ENCODE data around the gene CCDC33. TPM values are rescaled to one million over a fixed set of nuclear protein-coding genes. Genes with fewer than 3 reads are reported as not detected.
A peak's percentile ranks its signal among the peaks of the same experiment; 100 is the strongest.

CCDC33 gene
- total and polyA plus RNA-seq, 2 experiments from 2014 or later = not detected

DNA sequence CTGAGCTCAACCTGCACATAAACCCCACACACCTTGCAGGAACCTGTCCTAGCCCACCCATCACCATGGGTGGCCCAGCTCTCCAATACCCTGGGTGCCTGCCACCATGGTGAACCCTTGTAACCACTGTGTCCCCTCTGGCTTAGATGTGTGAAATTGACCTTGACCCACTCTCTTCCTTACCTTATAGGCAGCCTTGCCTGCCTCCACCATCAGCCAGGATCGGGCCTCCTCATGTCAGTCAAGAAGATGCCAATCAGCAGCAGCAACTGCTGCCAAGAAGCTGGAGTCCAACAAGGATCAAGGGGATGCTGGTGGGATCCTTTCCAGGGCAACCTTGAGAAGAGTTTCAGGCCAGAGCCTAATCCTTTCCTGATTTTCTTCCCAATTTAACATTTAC is 140.1 kb downstream of the CCDC33 start:
- TF ChIP-seq EZH2 (IDR thresholded peaks at IDR 0.05; ENCODE audit: insufficient read depth, poor library complexity, severe bottlenecking) (no peak), EZH2phosphoT487 (IDR thresholded peaks at IDR 0.05; ENCODE audit: insufficient read depth, low read depth) (no peak)
- Histone ChIP-seq H3F3A (ENCODE audit: insufficient read depth) (no peaks in the 10 kb centered on the region), H2AFZ (no peak overlapping the region), H3K9me2 (ENCODE audit: insufficient read depth) (no peaks in the 10 kb centered on the region), H3K4me2 (ENCODE audit: unreplicated experiment) (no peak overlapping the region), H3K4me1 (ENCODE audit: insufficient read depth) (0 out of 2 replicates have a peak, but pooled peaks cover 5% of the 10 kb centered on the region), H3K79me2 (ENCODE audit: insufficient read depth) (no peaks in the 10 kb centered on the region), H3K27ac (no peak overlapping the region), H3K36me3 (ENCODE audit: low read depth) (no peaks in the 10 kb centered on the region), H4K20me1 (ENCODE audit: insufficient read depth) (no peaks in the 10 kb centered on the region), H3K9ac (no peak overlapping the region), H3K27me3 (replicated peaks; ENCODE audit: insufficient read depth) (no peaks in the 10 kb centered on the region), H3K4me3 (no peak overlapping the region), H3K9me3 (ENCODE audit: low read depth) (no peaks in the 10 kb centered on the region)
- 75 to 78% methylated on average over 1 of the region's 1 CpG for WGBS, 2 experiments (ENCODE audit: low coverage in 1 of 2, low lambda C conversion rate in 2 of 2, missing lambda C conversion rate in 2 of 2)
- in situ Hi-C loops (cut with MboI) = loop anchor here (10.0 kb wide), 2 partner anchors 249 to 389 kb away; no protein-coding TSS in a partner anchor
- DNase-seq = no peak

DNA sequence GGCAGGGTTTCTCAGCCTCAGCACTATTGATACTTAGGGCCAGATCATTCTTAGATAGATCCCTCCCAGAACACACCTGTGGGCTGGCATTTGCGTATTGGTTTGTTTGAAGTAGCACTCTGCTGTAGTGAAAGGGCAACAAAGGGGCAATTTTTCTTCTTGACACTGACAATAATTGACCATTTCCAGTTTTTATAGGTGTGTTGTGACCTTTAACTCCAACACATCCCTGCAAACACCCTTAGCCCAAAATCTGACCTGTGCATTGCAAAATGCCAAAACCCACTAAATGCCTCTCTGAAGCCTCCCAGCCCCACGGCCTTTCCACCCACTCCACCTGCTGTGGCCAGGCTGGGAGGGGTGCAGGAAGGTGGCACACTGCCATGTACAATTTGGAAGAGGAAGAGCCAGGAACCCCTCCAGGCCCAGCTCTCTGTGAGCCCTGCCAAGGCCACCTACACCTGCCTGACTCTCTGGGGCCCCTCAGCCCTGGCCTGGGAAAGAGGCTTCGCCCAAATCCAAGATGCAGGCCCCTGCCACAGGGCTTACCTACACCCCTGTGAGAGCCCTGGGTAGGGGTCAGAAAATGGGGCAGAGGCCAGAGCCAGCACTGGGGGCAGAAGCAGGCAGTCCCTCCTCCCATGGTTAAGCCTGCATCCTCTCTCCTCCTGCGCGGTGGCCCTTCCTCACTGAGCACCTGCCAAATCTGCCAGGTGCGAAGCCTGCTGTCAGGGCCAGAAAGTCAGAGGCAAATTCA is 140.9 kb downstream of the CCDC33 start:
- no peak overlapping the region for H2AFZ ChIP-seq
- H3K4me2 ChIP-seq (ENCODE audit: unreplicated experiment) = no peak overlapping the region
- no peaks in the 10 kb centered on the region for H3F3A ChIP-seq (ENCODE audit: insufficient read depth)
- H4K20me1 ChIP-seq (ENCODE audit: insufficient read depth) = no peaks in the 10 kb centered on the region
- H3K27me3 ChIP-seq (replicated peaks; ENCODE audit: insufficient read depth) = no peaks in the 10 kb centered on the region
- no peaks in the 10 kb centered on the region for H3K36me3 ChIP-seq (ENCODE audit: low read depth)
- no peak overlapping the region for H3K4me3 ChIP-seq
- no peaks in the 10 kb centered on the region for H3K9me3 ChIP-seq (ENCODE audit: low read depth)
- no peaks in the 10 kb centered on the region for H3K79me2 ChIP-seq (ENCODE audit: insufficient read depth)
- WGBS, 2 experiments (ENCODE audit: low coverage in 1 of 2, low lambda C conversion rate in 2 of 2, missing lambda C conversion rate in 2 of 2) = 87 to 89% methylated on average over 6 of the region's 6 CpGs
- H3K9ac ChIP-seq = no peak overlapping the region
- no peaks in the 10 kb centered on the region for H3K9me2 ChIP-seq (ENCODE audit: insufficient read depth)
- TF ChIP-seq EZH2phosphoT487 (IDR thresholded peaks at IDR 0.05; ENCODE audit: insufficient read depth, low read depth) (no peak), EZH2 (IDR thresholded peaks at IDR 0.05; ENCODE audit: insufficient read depth, poor library complexity, severe bottlenecking) (no peak)
- no peak for DNase-seq
- in situ Hi-C loops (cut with MboI) = loop anchor here (10.0 kb wide), 2 partner anchors 248 to 388 kb away; no protein-coding TSS in a partner anchor
- H3K27ac ChIP-seq = no peak overlapping the region
- peaks cover 13% of the 10 kb centered on the region; the same call in 1 of the 2 replicates for H3K4me1 ChIP-seq (ENCODE audit: insufficient read depth)

DNA sequence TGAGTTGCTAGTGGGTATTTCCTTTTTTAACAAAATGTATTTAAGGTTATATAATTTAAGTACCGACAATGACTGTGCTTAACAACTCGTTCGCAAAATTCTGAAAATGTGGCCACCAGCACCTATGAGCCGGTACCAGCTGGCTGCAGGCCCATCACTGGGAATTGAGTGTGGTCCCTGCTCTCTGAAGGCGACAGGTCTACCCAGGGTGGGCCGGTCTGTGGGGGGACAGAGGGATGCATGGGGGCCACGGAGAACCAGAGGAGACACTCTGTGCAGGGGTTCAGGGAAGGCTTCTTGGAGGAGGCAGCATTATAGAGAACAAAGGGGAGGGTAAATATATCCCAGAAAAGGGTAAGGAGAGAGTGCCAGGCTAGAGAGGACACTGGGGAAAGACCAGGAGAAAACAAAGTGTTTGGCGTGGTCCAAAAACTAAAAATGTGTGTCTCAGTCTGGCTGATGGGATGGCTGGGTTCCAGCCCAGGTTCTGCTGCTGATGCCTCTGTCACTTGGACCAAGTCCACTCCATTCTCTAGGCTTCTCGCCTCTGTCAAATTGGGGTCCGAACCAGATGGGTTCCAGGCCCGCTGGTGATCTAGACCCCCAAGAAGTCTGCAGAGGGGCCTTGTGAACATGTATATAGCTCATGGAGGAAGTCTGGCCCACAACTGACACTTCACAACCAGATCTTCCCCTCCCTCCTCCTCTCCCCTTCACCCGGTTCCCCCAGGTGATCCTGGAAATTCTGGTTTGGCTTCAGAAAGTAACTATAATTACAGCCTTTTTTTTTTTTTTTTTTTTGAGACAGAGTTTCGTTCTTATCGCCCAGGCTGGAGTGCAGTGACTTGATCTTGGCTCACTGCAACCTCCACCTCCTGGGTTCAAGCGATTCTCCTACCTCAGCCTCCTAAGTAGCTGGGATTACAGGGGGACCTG is 142.0 kb downstream of the CCDC33 start:
- Histone ChIP-seq H3F3A (ENCODE audit: insufficient read depth) (peaks cover 7% of the 10 kb centered on the region; the same call in 1 of the 2 replicates), H2AFZ (no peak overlapping the region), H4K20me1 (ENCODE audit: insufficient read depth) (no peaks in the 10 kb centered on the region), H3K27ac (no peak overlapping the region), H3K79me2 (ENCODE audit: insufficient read depth) (no peaks in the 10 kb centered on the region), H3K4me3 (no peak overlapping the region), H3K4me1 (ENCODE audit: insufficient read depth) (peaks cover 16% of the 10 kb centered on the region; the same call in 1 of the 2 replicates), H3K36me3 (ENCODE audit: low read depth) (no peaks in the 10 kb centered on the region), H3K9ac (no peak overlapping the region), H3K9me2 (ENCODE audit: insufficient read depth) (no peaks in the 10 kb centered on the region), H3K27me3 (replicated peaks; ENCODE audit: insufficient read depth) (no peaks in the 10 kb centered on the region), H3K9me3 (ENCODE audit: low read depth) (no peaks in the 10 kb centered on the region), H3K4me2 (ENCODE audit: unreplicated experiment) (no peak overlapping the region)
- WGBS, 2 experiments (ENCODE audit: low coverage in 1 of 2, low lambda C conversion rate in 2 of 2, missing lambda C conversion rate in 2 of 2) = 80 to 85% methylated on average over 15 of the region's 15 CpGs
- TF ChIP-seq EZH2phosphoT487 (IDR thresholded peaks at IDR 0.05; ENCODE audit: insufficient read depth, low read depth) = no peak
- no peak for TF ChIP-seq EZH2 (IDR thresholded peaks at IDR 0.05; ENCODE audit: insufficient read depth, poor library complexity, severe bottlenecking)
- no peak for DNase-seq
- in situ Hi-C loops (cut with MboI) = loop anchor here (10.0 kb wide), 2 partner anchors 247 to 387 kb away; no protein-coding TSS in a partner anchor

DNA sequence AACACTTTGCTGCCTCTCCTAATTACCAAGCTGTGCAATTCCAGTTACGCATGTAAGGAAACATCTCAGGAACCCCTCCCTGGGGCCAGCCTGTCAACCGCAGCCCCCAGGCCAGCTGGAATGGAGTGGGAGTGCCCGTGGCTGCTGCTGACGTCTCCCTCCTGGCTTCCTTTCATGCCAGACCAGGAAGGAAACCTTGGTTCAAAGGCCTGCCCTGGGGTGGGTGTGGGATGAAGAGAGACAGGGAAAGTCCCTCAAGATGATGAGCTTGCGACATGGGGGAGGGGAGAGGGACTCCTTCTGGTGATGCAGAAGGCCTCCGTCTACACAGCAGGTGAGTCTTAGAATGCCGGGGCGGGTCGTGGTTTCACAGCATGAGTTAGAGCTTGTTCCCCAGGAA is 142.7 kb downstream of the CCDC33 start:
- no peak overlapping the region for H3K4me2 ChIP-seq (ENCODE audit: unreplicated experiment)
- no peaks in the 10 kb centered on the region for H4K20me1 ChIP-seq (ENCODE audit: insufficient read depth)
- H3K4me1 ChIP-seq (ENCODE audit: insufficient read depth) = peaks cover 20% of the 10 kb centered on the region
- no peaks in the 10 kb centered on the region for H3K36me3 ChIP-seq (ENCODE audit: low read depth)
- peaks cover 10% of the 10 kb centered on the region; the same call in 1 of the 2 replicates for H3F3A ChIP-seq (ENCODE audit: insufficient read depth)
- H3K79me2 ChIP-seq (ENCODE audit: insufficient read depth) = no peaks in the 10 kb centered on the region
- in situ Hi-C loops (cut with MboI) = loop anchor here (10.0 kb wide), 2 partner anchors 246 to 386 kb away; no protein-coding TSS in a partner anchor
- no peak overlapping the region for H2AFZ ChIP-seq
- H3K27ac ChIP-seq = no peak overlapping the region
- H3K9ac ChIP-seq = no peak overlapping the region
- H3K9me2 ChIP-seq (ENCODE audit: insufficient read depth) = no peaks in the 10 kb centered on the region
- TF ChIP-seq EZH2phosphoT487 (IDR thresholded peaks at IDR 0.05; ENCODE audit: insufficient read depth, low read depth) (no peak), EZH2 (IDR thresholded peaks at IDR 0.05; ENCODE audit: insufficient read depth, poor library complexity, severe bottlenecking) (no peak)
- no peaks in the 10 kb centered on the region for H3K27me3 ChIP-seq (replicated peaks; ENCODE audit: insufficient read depth)
- no peaks in the 10 kb centered on the region for H3K9me3 ChIP-seq (ENCODE audit: low read depth)
- peak; percentile 42 for DNase-seq
- 50 to 56% methylated on average over 9 of the region's 9 CpGs for whole genome bisulfite sequencing, 2 experiments (ENCODE audit: low coverage in 1 of 2, low lambda C conversion rate in 2 of 2, missing lambda C conversion rate in 2 of 2)
- H3K4me3 ChIP-seq = no peak overlapping the region
